AG04449 (cell line): ENCODE measurements around the gene JAKMIP1.

Source experiments
- CTCF ChIA-PET: fragments of 350-600 bp; formaldehyde crosslinking; extraction: SDS; loops from one replicate; lab custom pipeline; 2021; ENCODE audit warnings: antibody characterized with exemption; lab: Yijun Ruan, JAX
- POLR2A ChIA-PET: fragments of 400-600, 350-600 bp; formaldehyde crosslinking; extraction: SDS; loops from one replicate; lab custom pipeline; 2020; ENCODE audit warnings: antibody characterized with exemption, inconsistent platforms; lab: Yijun Ruan, JAX
- DNase-seq: peaks from one replicate; pipeline ENCODE4 v3.0.0-alpha.2; 2010; ENCODE audit warnings: low read depth, low spot score
- H3K4me3 ChIP-seq: 2 replicates; pipeline ENCODE4 v1.5.1; 2011; ENCODE audit warnings: low read depth, mild to moderate bottlenecking, control low read depth, low read length
- TF ChIP-seq, protein P1 (sequence below): IDR thresholded peaks from one replicate; pipeline ENCODE4 v1.5.1; 2011; ENCODE audit warnings: mild to moderate bottlenecking, moderate library complexity, low read length, control low read depth, inconsistent platforms; ENCODE audit not compliant: insufficient read depth; ENCODE audit errors: missing control alignments

JAKMIP1 gene

GRCh38 chr4:6157926-6158325 is 42.4 kb downstream of the JAKMIP1 start:
- TF ChIP-seq, protein P1, sequence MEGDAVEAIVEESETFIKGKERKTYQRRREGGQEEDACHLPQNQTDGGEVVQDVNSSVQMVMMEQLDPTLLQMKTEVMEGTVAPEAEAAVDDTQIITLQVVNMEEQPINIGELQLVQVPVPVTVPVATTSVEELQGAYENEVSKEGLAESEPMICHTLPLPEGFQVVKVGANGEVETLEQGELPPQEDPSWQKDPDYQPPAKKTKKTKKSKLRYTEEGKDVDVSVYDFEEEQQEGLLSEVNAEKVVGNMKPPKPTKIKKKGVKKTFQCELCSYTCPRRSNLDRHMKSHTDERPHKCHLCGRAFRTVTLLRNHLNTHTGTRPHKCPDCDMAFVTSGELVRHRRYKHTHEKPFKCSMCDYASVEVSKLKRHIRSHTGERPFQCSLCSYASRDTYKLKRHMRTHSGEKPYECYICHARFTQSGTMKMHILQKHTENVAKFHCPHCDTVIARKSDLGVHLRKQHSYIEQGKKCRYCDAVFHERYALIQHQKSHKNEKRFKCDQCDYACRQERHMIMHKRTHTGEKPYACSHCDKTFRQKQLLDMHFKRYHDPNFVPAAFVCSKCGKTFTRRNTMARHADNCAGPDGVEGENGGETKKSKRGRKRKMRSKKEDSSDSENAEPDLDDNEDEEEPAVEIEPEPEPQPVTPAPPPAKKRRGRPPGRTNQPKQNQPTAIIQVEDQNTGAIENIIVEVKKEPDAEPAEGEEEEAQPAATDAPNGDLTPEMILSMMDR, result no peak
- no peak overlapping the region for H3K4me3 ChIP-seq
- no peak for DNase-seq
- CTCF ChIA-PET, result no interaction called here
- POLR2A ChIA-PET, result no interaction called here

DNA sequence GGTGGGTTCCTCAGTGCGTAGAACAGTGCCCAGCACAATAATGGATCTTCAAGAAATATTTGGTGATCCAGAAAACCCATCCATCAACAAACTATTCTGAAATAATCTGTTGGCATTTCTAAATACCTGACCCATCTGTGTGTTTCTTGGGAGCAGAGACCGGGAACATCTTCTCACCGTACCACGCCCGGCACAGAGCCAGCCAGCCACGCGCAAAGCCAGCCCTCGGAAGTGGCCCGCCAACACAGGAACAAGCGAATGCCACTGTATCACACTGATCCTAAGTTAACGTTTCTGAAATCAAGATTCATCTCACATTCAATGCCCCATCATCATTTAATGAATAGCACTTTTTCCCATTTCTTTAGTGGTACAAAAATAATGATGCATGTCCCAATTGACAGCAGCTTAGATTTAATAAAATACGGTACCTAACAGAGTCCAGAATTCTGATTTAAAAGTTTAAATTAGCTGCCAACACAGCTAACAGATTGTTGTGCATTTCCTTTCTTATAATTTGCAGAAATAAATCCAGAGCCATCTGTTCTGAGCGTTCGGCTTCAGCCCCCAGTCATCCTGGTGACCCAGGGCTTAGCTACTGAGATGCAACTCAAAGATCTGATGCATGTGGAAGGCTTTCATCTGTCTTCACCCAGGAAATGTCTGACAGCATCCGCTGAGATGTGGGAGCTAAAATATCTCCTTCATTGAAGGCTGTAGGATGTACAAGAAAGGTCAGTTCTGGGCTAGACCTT is 44.2 kb downstream of the JAKMIP1 start:
- TF ChIP-seq, protein P1, result no peak
- CTCF ChIA-PET, result no interaction called here
- H3K4me3 ChIP-seq, result no peak overlapping the region
- POLR2A ChIA-PET, result no interaction called here
- no peak for DNase-seq

DNA sequence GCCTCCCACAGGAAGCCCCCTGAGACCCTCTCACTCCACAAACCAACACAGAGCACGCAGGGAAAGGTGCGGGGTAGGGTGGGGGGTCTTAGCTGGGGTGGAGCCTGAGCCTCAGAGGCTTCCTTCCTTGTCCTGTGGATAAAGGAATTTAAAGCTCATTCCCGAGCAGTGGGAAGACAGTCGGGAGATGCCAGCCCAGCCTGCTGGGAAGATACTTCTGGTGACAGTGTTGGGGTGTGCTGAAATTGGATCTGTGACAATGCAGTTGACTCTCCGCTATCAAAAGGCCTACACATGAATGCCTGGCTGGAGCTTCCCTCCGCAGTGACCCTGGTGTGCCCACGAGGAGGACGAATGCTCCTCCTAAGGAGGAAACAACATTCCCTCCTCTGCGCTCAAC is 45.5 kb downstream of the JAKMIP1 start:
- TF ChIP-seq, protein P1, result no peak
- H3K4me3 ChIP-seq, result no peak overlapping the region
- DNase-seq, result no peak
- CTCF ChIA-PET, result interaction anchor here (1.2 kb wide), 1 partner anchor 96 kb away, joined by 3 read pairs; no protein-coding TSS in a partner anchor
- POLR2A ChIA-PET, result no interaction called here

- CTCF ChIA-PET, result no interaction called here
- POLR2A ChIA-PET, result no interaction called here
- no peak overlapping the region for H3K4me3 ChIP-seq
- no peak for DNase-seq
- TF ChIP-seq, protein P1, result no peak
These were observed 46.5 kb downstream of the JAKMIP1 start for GRCh38 chr4:6153874-6154273.

GRCh38 chr4:6152869-6153705 is 47.3 kb downstream of the JAKMIP1 start:
- TF ChIP-seq, protein P1, result no peak
- POLR2A ChIA-PET, result no interaction called here
- CTCF ChIA-PET, result no interaction called here
- no peak overlapping the region for H3K4me3 ChIP-seq
- no peak for DNase-seq

DNA sequence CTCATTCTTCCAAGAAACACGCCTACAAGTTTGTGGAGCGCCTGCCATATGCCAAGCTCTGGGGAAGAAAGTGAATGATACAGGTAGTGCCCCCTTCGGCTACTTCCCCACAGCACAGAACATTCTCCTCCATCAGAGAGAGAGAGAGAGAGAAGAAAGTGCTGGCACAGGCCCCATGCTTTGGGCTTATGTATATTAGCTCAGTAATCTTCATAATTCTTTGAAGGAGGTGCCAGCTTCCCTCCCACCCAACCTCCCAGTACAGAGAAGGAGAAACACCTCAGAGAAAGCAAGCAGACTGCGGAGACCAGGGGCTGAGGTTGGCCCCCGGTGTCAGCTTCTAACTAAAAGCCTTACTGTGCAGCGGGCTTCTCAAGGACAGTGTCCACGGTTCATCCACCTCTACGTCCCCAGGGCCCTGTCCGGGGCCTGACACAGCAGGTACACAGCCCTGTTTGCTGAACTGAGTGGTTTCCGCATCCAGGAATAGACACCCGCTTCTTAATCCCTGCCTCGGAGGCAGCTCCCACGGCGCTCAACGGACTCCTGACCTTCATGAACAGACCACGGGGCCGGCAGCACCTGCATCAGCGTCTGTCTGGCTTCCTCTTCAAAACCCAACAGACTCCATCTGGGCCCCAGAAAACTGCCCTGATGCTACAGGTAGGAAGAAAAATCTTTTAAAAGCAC is 50.2 kb downstream of the JAKMIP1 start:
- TF ChIP-seq, protein P1, result no peak
- CTCF ChIA-PET, result no interaction called here

More for the DNA sequence above, 50.2 kb downstream of the JAKMIP1 start:
- no peak overlapping the region for H3K4me3 ChIP-seq
- POLR2A ChIA-PET, result no interaction called here
- DNase-seq, result no peak
